HUES64 (cell line): ENCODE measurements around the gene TMEM258.

Experiments used
- H3K27ac ChIP-seq: 2 replicates; pipeline ENCODE4 v1.7.0; 2013; ENCODE audit warnings: low read depth, low read length, inconsistent platforms
- H3K27me3 ChIP-seq: 2 replicates; pipeline ENCODE4 v1.6.1; 2013; ENCODE audit warnings: mild to moderate bottlenecking, low read length; ENCODE audit not compliant: insufficient read depth
- H3K36me3 ChIP-seq: 2 replicates; pipeline ENCODE4 v1.6.1; 2013; ENCODE audit warnings: mild to moderate bottlenecking, low read length; ENCODE audit not compliant: insufficient read depth
- H3K4me1 ChIP-seq: 2 replicates; pipeline ENCODE4 v1.6.1; 2013; ENCODE audit warnings: mild to moderate bottlenecking, low read length, moderate library complexity; ENCODE audit not compliant: insufficient read depth
- H3K4me3 ChIP-seq: 2 replicates; pipeline ENCODE4 v1.5.1; 2013; ENCODE audit warnings: mild to moderate bottlenecking, low read length, moderate library complexity
- H3K9ac ChIP-seq: 2 replicates; pipeline ENCODE4 v1.6.1; 2013; ENCODE audit warnings: mild to moderate bottlenecking, low read depth, low read length
- H3K9me3 ChIP-seq: 2 replicates; pipeline ENCODE4 v1.6.1; 2013; ENCODE audit warnings: low read depth, low read length; ENCODE audit not compliant: insufficient read depth
- WGBS: fragments of 150-250, 120-280 bp; methylation state at CpG from one replicate; pipeline ENCODE4 v1.1.7; 2013; ENCODE audit warnings: missing lambda C conversion rate; 5-methylcytosine and 5-hydroxymethylcytosine counted together

The TMEM258 gene

GRCh38 chr11:61805146-61805545 lies 12.7 kb upstream of the TMEM258 start:
- Histone ChIP-seq H3K27me3 (no peaks in the 10 kb centered on the region), H3K4me1 (no peaks in the 10 kb centered on the region), H3K9ac (no peak overlapping the region), H3K4me3 (no peak overlapping the region), H3K9me3 (no peaks in the 10 kb centered on the region), H3K27ac (no peak overlapping the region), H3K36me3 (peaks cover 94% of the 10 kb centered on the region)
- WGBS = 85% methylated on average over 1 of the region's 1 CpG

- Histone ChIP-seq H3K27ac (no peak overlapping the region), H3K4me1 (no peaks in the 10 kb centered on the region), H3K9ac (no peak overlapping the region), H3K36me3 (peaks cover 94% of the 10 kb centered on the region), H3K27me3 (no peaks in the 10 kb centered on the region), H3K9me3 (no peaks in the 10 kb centered on the region), H3K4me3 (no peak overlapping the region)
- 97% methylated on average over 3 of the region's 3 CpGs for WGBS
Observed at GRCh38 chr11:61803889-61804647, 11.7 kb upstream of the TMEM258 start.

GRCh38 chr11:61802605-61803004 lies 10.2 kb upstream of the TMEM258 start:
- Histone ChIP-seq H3K4me1 (no peaks in the 10 kb centered on the region), H3K9ac (no peak overlapping the region), H3K27ac (no peak overlapping the region), H3K4me3 (no peak overlapping the region), H3K9me3 (no peaks in the 10 kb centered on the region), H3K27me3 (no peaks in the 10 kb centered on the region), H3K36me3 (peaks cover 86% of the 10 kb centered on the region)
- WGBS = 94% methylated on average over 6 of the region's 6 CpGs

- 84% methylated on average over 3 of the region's 3 CpGs for WGBS
- Histone ChIP-seq H3K36me3 (peaks cover 88% of the 10 kb centered on the region), H3K9ac (no peak overlapping the region), H3K27ac (no peak overlapping the region), H3K4me3 (no peak overlapping the region), H3K4me1 (no peaks in the 10 kb centered on the region), H3K27me3 (no peaks in the 10 kb centered on the region), H3K9me3 (no peaks in the 10 kb centered on the region)
Observed at GRCh38 chr11:61800331-61801281, 8.2 kb upstream of the TMEM258 start.

GRCh38 chr11:61799665-61800284 lies 7.4 kb upstream of the TMEM258 start:
- no peaks in the 10 kb centered on the region for H3K27me3 ChIP-seq
- H3K9ac ChIP-seq = no peak overlapping the region
- H3K9me3 ChIP-seq = no peaks in the 10 kb centered on the region
- H3K4me3 ChIP-seq = no peak overlapping the region
- WGBS = 97% methylated on average over 2 of the region's 2 CpGs
- no peak overlapping the region for H3K27ac ChIP-seq
- H3K36me3 ChIP-seq = peaks cover 88% of the 10 kb centered on the region
- no peaks in the 10 kb centered on the region for H3K4me1 ChIP-seq

GRCh38 chr11:61797263-61797944 lies 5.0 kb upstream of the TMEM258 start:
- Histone ChIP-seq H3K27me3 (no peaks in the 10 kb centered on the region), H3K4me3 (no peak overlapping the region), H3K9me3 (no peaks in the 10 kb centered on the region), H3K27ac (no peak overlapping the region), H3K4me1 (peaks cover 4% of the 10 kb centered on the region; the same call in 1 of the 2 replicates), H3K9ac (no peak overlapping the region), H3K36me3 (peaks cover 69% of the 10 kb centered on the region)
- WGBS = 69% methylated on average over 3 of the region's 3 CpGs

GRCh38 chr11:61795876-61796526 lies 3.6 kb upstream of the TMEM258 start:
- no peaks in the 10 kb centered on the region for H3K9me3 ChIP-seq
- no peak overlapping the region for H3K4me3 ChIP-seq
- no peak overlapping the region for H3K27ac ChIP-seq
- H3K4me1 ChIP-seq = peaks cover 7% of the 10 kb centered on the region; the same call in 1 of the 2 replicates
- H3K27me3 ChIP-seq = no peaks in the 10 kb centered on the region
- no peak overlapping the region for H3K9ac ChIP-seq
- WGBS = 96% methylated on average over 18 of the region's 18 CpGs
- H3K36me3 ChIP-seq = peaks cover 56% of the 10 kb centered on the region

GRCh38 chr11:61795459-61795858 lies 3.1 kb upstream of the TMEM258 start:
- Histone ChIP-seq H3K27ac (no peak overlapping the region), H3K9me3 (no peaks in the 10 kb centered on the region), H3K9ac (no peak overlapping the region), H3K36me3 (peaks cover 54% of the 10 kb centered on the region), H3K4me3 (no peak overlapping the region), H3K4me1 (peaks cover 7% of the 10 kb centered on the region; the same call in 1 of the 2 replicates), H3K27me3 (no peaks in the 10 kb centered on the region)
- WGBS = 96% methylated on average over 12 of the region's 12 CpGs

GRCh38 chr11:61794579-61794978 lies 2.2 kb upstream of the TMEM258 start:
- Histone ChIP-seq H3K4me3 (no peak overlapping the region), H3K27me3 (no peaks in the 10 kb centered on the region), H3K9me3 (no peaks in the 10 kb centered on the region), H3K4me1 (peaks cover 7% of the 10 kb centered on the region; the same call in 1 of the 2 replicates), H3K36me3 (peaks cover 54% of the 10 kb centered on the region), H3K27ac (no peak overlapping the region), H3K9ac (no peak overlapping the region)
- 99% methylated on average over 2 of the region's 4 CpGs for WGBS

- Histone ChIP-seq H3K27me3 (no peaks in the 10 kb centered on the region), H3K4me3 (peak overlapping the region; percentile 93), H3K4me1 (peaks cover 7% of the 10 kb centered on the region; the same call in 1 of the 2 replicates), H3K27ac (no peak overlapping the region), H3K9me3 (no peaks in the 10 kb centered on the region), H3K36me3 (peaks cover 55% of the 10 kb centered on the region), H3K9ac (peak overlapping the region; percentile 99)
- 83% methylated on average over 3 of the region's 3 CpGs for WGBS
Observed at GRCh38 chr11:61793829-61794204, 1.4 kb upstream of the TMEM258 start.
